GM18526 (cell line): ENCODE measurements around the gene DNM3.

ENCODE experiments used
- POLR2A ChIP-seq: IDR thresholded peaks from 3 replicates; pipeline ENCODE4 v1.6.1; 2011; ENCODE audit not compliant: insufficient read length; ENCODE audit errors: extremely low read depth

Gene DNM3

GRCh38 chr1:171922999-171923398, 81.7 kb downstream of the DNM3 start:
- TF ChIP-seq POLR2A = no peak

GRCh38 chr1:171929121-171929520, 87.8 kb downstream of the DNM3 start:
- no peak for TF ChIP-seq POLR2A

- TF ChIP-seq POLR2A = no peak
These were observed 90.5 kb downstream of the DNM3 start for GRCh38 chr1:171931752-171932151.

- TF ChIP-seq POLR2A = no peak
These were observed 93.4 kb downstream of the DNM3 start for GRCh38 chr1:171934664-171935063.

GRCh38 chr1:171935086-171935485, 93.8 kb downstream of the DNM3 start:
- no peak for TF ChIP-seq POLR2A

GRCh38 chr1:171935664-171936063, 94.4 kb downstream of the DNM3 start:
- TF ChIP-seq POLR2A = no peak

GRCh38 chr1:171937938-171938337, 96.6 kb downstream of the DNM3 start:
- TF ChIP-seq POLR2A = no peak

GRCh38 chr1:171939740-171940139, 98.4 kb downstream of the DNM3 start:
- TF ChIP-seq POLR2A = no peak

GRCh38 chr1:171940368-171940767, 99.1 kb downstream of the DNM3 start:
- TF ChIP-seq POLR2A = no peak

- no peak for TF ChIP-seq POLR2A
These were observed 100.6 kb downstream of the DNM3 start for GRCh38 chr1:171941920-171942319.

GRCh38 chr1:171943973-171944561, 102.8 kb downstream of the DNM3 start:
- TF ChIP-seq POLR2A = no peak

GRCh38 chr1:171948511-171948910, 107.2 kb downstream of the DNM3 start:
- no peak for TF ChIP-seq POLR2A

- no peak for TF ChIP-seq POLR2A
These were observed 108.0 kb downstream of the DNM3 start for GRCh38 chr1:171949316-171949715.

- no peak for TF ChIP-seq POLR2A
These were observed 112.5 kb downstream of the DNM3 start for GRCh38 chr1:171953835-171954234.

- TF ChIP-seq POLR2A = no peak
These were observed 113.1 kb downstream of the DNM3 start for GRCh38 chr1:171954361-171954760.

GRCh38 chr1:171961861-171962260, 120.6 kb downstream of the DNM3 start:
- TF ChIP-seq POLR2A = no peak

- TF ChIP-seq POLR2A = no peak
These were observed 122.5 kb downstream of the DNM3 start for GRCh38 chr1:171963762-171964161.
